SK-N-MC (cell line): ENCODE results near the gene CARMIL1.

ENCODE experiments used
- DNase-seq: peaks from one replicate; pipeline ENCODE4 v3.0.0-alpha.2; 2011; ENCODE audit warnings: low read depth, low spot score
- H3K27ac ChIP-seq: fragments of 200-600 bp; sonication (generic); 2 replicates; pipeline ENCODE4 v1.5.1; 2016; ENCODE audit warnings: mixed run types
- H3K36me3 ChIP-seq: fragments of 200-600 bp; sonication (generic); 2 replicates; pipeline ENCODE4 v1.6.1; 2017; ENCODE audit warnings: antibody characterized with exemption, low read length, mixed read lengths; ENCODE audit not compliant: insufficient read depth
- H3K4me3 ChIP-seq: fragments of 200-600 bp; sonication (generic); 2 replicates; pipeline ENCODE4 v1.5.1; 2016
- H3K9ac ChIP-seq: fragments of 200-600 bp; sonication (generic); 2 replicates; pipeline ENCODE4 v1.8.0; 2017; ENCODE audit warnings: mixed run types, mixed read lengths; ENCODE audit not compliant: insufficient read length
- H3K9me3 ChIP-seq: fragments of 200-600 bp; sonication (generic); 2 replicates; pipeline ENCODE4 v1.6.1; 2017; ENCODE audit warnings: low read depth, mild to moderate bottlenecking, antibody characterized with exemption, low read length, moderate library complexity, mixed read lengths
- EZH2 ChIP-seq: fragments of 200-600 bp; sonication (generic); IDR thresholded peaks from one replicate; pipeline ENCODE4 v1.6.1; 2017; ENCODE audit warnings: antibody characterized with exemption
- FOXP2 ChIP-seq: optimal IDR thresholded peaks from 2 replicates; pipeline ENCODE3; 2011; ENCODE audit warnings: mild to moderate bottlenecking, moderate library complexity; ENCODE audit not compliant: insufficient read depth; ENCODE audit errors: extremely low read length, control extremely low read depth
- POLR2AphosphoS5 ChIP-seq: IDR thresholded peaks from 2 replicates; pipeline ENCODE4 v1.6.1; 2012; ENCODE audit warnings: mild to moderate bottlenecking, low read depth, low read length, borderline replicate concordance

The CARMIL1 gene

GRCh38 chr6:25392372-25392771 is 113.2 kb downstream of the CARMIL1 start:
- no peak overlapping the region for H3K9ac ChIP-seq
- H3K36me3 ChIP-seq = no peaks in the 10 kb centered on the region
- H3K27ac ChIP-seq = no peak overlapping the region
- H3K9me3 ChIP-seq = no peaks in the 10 kb centered on the region
- no peak for DNase-seq
- no peak for TF ChIP-seq POLR2AphosphoS5
- no peak for TF ChIP-seq EZH2
- TF ChIP-seq FOXP2 = no peak
- no peak overlapping the region for H3K4me3 ChIP-seq

GRCh38 chr6:25395731-25396130 is 116.6 kb downstream of the CARMIL1 start:
- H3K9ac ChIP-seq = no peak overlapping the region
- H3K9me3 ChIP-seq = no peaks in the 10 kb centered on the region
- DNase-seq = no peak
- TF ChIP-seq POLR2AphosphoS5 (no peak), EZH2 (no peak), FOXP2 (no peak)
- H3K36me3 ChIP-seq = no peaks in the 10 kb centered on the region
- H3K4me3 ChIP-seq = no peak overlapping the region
- H3K27ac ChIP-seq = no peak overlapping the region

- Histone ChIP-seq H3K9me3 (no peaks in the 10 kb centered on the region), H3K36me3 (no peaks in the 10 kb centered on the region), H3K9ac (no peak overlapping the region), H3K27ac (no peak overlapping the region), H3K4me3 (no peak overlapping the region)
- DNase-seq = no peak
- no peak for TF ChIP-seq POLR2AphosphoS5
- TF ChIP-seq FOXP2 = no peak
- TF ChIP-seq EZH2 = no peak
Measured at GRCh38 chr6:25397406-25397805, 118.2 kb downstream of the CARMIL1 start.

GRCh38 chr6:25399885-25400284 is 120.7 kb downstream of the CARMIL1 start:
- Histone ChIP-seq H3K36me3 (no peaks in the 10 kb centered on the region), H3K9ac (no peak overlapping the region), H3K9me3 (no peaks in the 10 kb centered on the region), H3K27ac (no peak overlapping the region), H3K4me3 (no peak overlapping the region)
- DNase-seq = no peak
- no peak for TF ChIP-seq EZH2
- TF ChIP-seq FOXP2 = no peak
- TF ChIP-seq POLR2AphosphoS5 = no peak

- no peak overlapping the region for H3K4me3 ChIP-seq
- TF ChIP-seq POLR2AphosphoS5 (no peak), FOXP2 (no peak), EZH2 (no peak)
- DNase-seq = no peak
- H3K9ac ChIP-seq = no peak overlapping the region
- no peak overlapping the region for H3K27ac ChIP-seq
- no peaks in the 10 kb centered on the region for H3K36me3 ChIP-seq
- H3K9me3 ChIP-seq = no peaks in the 10 kb centered on the region
Measured at GRCh38 chr6:25401711-25402110, 122.5 kb downstream of the CARMIL1 start.

- Histone ChIP-seq H3K36me3 (no peaks in the 10 kb centered on the region), H3K4me3 (no peak overlapping the region), H3K9ac (no peak overlapping the region), H3K27ac (no peak overlapping the region), H3K9me3 (no peaks in the 10 kb centered on the region)
- no peak for TF ChIP-seq POLR2AphosphoS5
- no peak for TF ChIP-seq FOXP2
- TF ChIP-seq EZH2 = no peak
- DNase-seq = no peak
Measured at GRCh38 chr6:25402125-25402524, 123.0 kb downstream of the CARMIL1 start.

GRCh38 chr6:25403150-25403549 is 124.0 kb downstream of the CARMIL1 start:
- H3K9ac ChIP-seq = no peak overlapping the region
- H3K27ac ChIP-seq = no peak overlapping the region
- no peaks in the 10 kb centered on the region for H3K9me3 ChIP-seq
- DNase-seq = no peak
- H3K36me3 ChIP-seq = no peaks in the 10 kb centered on the region
- TF ChIP-seq FOXP2 (no peak), EZH2 (no peak), POLR2AphosphoS5 (no peak)
- no peak overlapping the region for H3K4me3 ChIP-seq

GRCh38 chr6:25404091-25404490 is 124.9 kb downstream of the CARMIL1 start:
- H3K9me3 ChIP-seq = no peaks in the 10 kb centered on the region
- TF ChIP-seq EZH2 = no peak
- H3K27ac ChIP-seq = no peak overlapping the region
- no peaks in the 10 kb centered on the region for H3K36me3 ChIP-seq
- no peak for DNase-seq
- no peak overlapping the region for H3K4me3 ChIP-seq
- no peak overlapping the region for H3K9ac ChIP-seq

- Histone ChIP-seq H3K4me3 (no peak overlapping the region), H3K27ac (no peak overlapping the region), H3K36me3 (no peaks in the 10 kb centered on the region), H3K9me3 (no peaks in the 10 kb centered on the region), H3K9ac (no peak overlapping the region)
- no peak for DNase-seq
- no peak for TF ChIP-seq POLR2AphosphoS5
- no peak for TF ChIP-seq FOXP2
- TF ChIP-seq EZH2 = no peak
Measured at GRCh38 chr6:25404693-25405169, 125.6 kb downstream of the CARMIL1 start.
